ENCODE measurements around the gene BAHCC1. TPM values are rescaled to one million over a fixed set of nuclear protein-coding genes. Genes with fewer than 3 reads are reported as not detected.

BAHCC1 gene
- total and polyA plus RNA-seq, 2 donors: 10.1 to 15.9 TPM

- Histone ChIP-seq H3K27ac (ENCODE audit: low read depth) (no peak overlapping the region), H3K4me1 (ENCODE audit: insufficient read depth) (no peaks in the 10 kb centered on the region), H3K36me3 (ENCODE audit: insufficient read depth) (no peaks in the 10 kb centered on the region), H3K4me3 (ENCODE audit: low read depth, low read length) (no peak overlapping the region)
- no peak for DNase-seq (ENCODE audit: extremely low spot score)
- WGBS: 88% methylated on average over 27 of the region's 27 CpGs
Observed at GRCh38 chr17:81444610-81445339, 49.5 kb downstream of the BAHCC1 start.

DNA sequence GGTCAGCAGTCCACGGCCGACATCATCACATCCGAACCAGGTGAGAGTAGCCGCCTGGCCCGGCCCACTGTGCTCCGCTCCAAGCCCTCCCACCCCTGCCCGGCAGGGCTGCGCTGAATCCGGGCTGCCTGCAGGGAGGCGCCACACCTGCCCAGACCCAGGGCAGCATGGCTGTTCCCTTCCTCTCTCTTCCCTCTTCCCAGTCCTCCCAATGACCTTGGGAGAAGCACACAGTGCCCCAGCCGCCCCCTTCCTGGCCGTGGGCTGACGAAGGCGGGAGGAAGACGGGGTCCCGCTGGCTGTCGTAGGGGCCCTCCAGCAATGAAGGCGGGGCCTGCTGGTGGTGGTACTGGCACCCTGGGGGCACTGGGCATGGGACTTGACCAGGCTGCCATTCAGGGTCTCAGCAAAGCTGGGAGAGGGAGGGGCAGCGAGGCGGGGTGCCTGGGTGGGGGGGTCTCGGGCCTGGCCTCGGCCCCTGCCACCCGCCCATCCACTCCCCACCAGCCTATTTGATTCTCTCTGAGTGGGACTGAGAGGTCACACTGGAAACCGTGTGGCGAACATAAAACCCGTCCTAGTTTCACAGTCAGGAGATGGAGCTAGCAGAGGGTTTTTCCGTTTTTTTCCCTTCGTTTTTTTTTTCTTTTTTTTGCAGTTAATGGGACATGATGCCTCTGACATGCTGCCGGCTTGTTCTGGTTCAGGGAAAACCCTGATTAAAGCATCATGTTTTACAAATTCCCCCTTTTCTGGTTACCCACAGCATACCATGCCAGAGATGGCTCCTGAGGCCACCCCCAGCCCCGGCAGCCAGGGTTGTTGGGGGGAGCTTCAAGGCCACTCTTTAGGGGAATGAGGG, 50.6 kb downstream of the BAHCC1 start:
- H3K36me3 ChIP-seq (ENCODE audit: insufficient read depth): no peaks in the 10 kb centered on the region

GRCh38 chr17:81447331-81447933, 52.2 kb downstream of the BAHCC1 start:
- WGBS: 95% methylated on average over 25 of the region's 25 CpGs
- no peaks in the 10 kb centered on the region for H3K36me3 ChIP-seq (ENCODE audit: insufficient read depth)
- no peak overlapping the region for H3K4me3 ChIP-seq (ENCODE audit: low read depth, low read length)

More for the DNA sequence above, 50.6 kb downstream of the BAHCC1 start:
- 86% methylated on average over 30 of the region's 30 CpGs for WGBS
- Histone ChIP-seq H3K27ac (ENCODE audit: low read depth) (no peak overlapping the region), H3K4me3 (ENCODE audit: low read depth, low read length) (no peak overlapping the region), H3K4me1 (ENCODE audit: insufficient read depth) (no peaks in the 10 kb centered on the region)
- no peak for DNase-seq (ENCODE audit: extremely low spot score)

DNA sequence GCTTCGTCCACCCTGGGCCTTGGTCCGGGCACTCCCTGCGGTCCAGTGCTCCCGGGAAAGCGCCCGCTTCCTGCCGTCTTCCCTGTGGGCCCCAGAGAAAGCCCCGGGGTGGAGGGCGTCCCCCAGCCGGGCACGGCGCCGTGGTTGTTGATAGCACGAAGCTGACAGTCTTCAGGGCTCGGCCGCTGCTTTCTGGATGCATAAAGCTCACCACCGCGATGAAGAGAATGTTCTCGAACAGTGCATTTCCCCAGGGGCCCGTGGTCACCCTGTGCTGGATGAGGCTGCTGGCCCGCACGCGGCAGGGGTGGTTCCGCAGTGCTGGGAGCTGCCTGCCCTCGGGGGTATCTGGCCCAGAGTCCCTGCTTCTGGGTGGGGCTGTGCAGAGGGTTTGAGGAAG, 53.2 kb downstream of the BAHCC1 start:
- Histone ChIP-seq H3K4me1 (ENCODE audit: insufficient read depth) (no peaks in the 10 kb centered on the region), H3K27ac (ENCODE audit: low read depth) (no peak overlapping the region)
- 92% methylated on average over 25 of the region's 25 CpGs for WGBS

More at GRCh38 chr17:81447331-81447933, 52.2 kb downstream of the BAHCC1 start:
- DNase-seq (ENCODE audit: extremely low spot score): no peak
- Histone ChIP-seq H3K27ac (ENCODE audit: low read depth) (no peak overlapping the region), H3K4me1 (ENCODE audit: insufficient read depth) (no peaks in the 10 kb centered on the region)

DNA sequence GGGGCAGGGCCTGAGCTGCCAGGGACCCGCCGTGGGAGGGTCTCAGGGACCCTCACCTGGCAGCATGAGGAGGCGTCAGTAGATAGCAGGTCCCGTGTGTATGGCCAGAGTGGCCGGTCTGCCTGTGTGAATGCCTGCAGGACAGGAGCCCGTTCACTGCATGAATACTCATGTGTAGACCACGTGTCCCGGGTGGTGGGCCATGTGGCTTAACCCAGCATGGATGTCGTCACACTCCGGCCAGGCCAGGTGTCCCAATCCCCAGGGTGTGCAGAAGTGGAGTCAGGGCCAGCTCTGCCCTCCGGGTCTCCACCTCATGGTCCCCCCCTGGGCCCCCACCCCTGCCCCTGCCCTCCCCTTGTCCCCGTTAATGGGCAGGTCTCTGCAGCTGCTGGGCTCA, 53.7 kb downstream of the BAHCC1 start:
- no peak overlapping the region for H3K4me3 ChIP-seq (ENCODE audit: low read depth, low read length)
- 94% methylated on average over 12 of the region's 12 CpGs for WGBS
- H3K27ac ChIP-seq (ENCODE audit: low read depth): no peak overlapping the region
- H3K4me1 ChIP-seq (ENCODE audit: insufficient read depth): no peaks in the 10 kb centered on the region
- DNase-seq (ENCODE audit: extremely low spot score): no peak
- H3K36me3 ChIP-seq (ENCODE audit: insufficient read depth): no peaks in the 10 kb centered on the region

More for the DNA sequence above, 53.2 kb downstream of the BAHCC1 start:
- Histone ChIP-seq H3K36me3 (ENCODE audit: insufficient read depth) (no peaks in the 10 kb centered on the region), H3K4me3 (ENCODE audit: low read depth, low read length) (no peak overlapping the region)
- DNase-seq (ENCODE audit: extremely low spot score): no peak

DNA sequence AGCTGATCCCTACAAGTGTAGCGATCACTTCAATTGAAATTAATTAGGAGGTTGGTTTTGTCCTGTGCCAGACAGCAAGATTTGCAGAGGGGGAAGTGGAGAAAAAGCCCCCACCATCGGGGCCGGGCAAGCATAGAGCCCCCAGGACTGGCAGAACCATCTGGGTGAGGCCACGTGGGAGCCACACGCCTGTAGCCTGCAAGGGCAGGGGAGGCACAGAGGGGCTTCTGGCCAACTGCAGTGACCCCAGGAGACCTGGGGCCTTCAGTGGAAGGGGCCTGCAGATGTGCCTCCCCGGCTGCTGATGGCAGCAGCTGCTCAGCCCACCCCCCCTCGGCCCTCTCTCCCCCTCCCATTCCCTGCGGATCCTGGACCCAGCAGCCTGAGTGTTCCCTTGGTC, 54.1 kb downstream of the BAHCC1 start:
- no peak for DNase-seq (ENCODE audit: extremely low spot score)
- no peak overlapping the region for H3K4me3 ChIP-seq (ENCODE audit: low read depth, low read length)
- 88% methylated on average over 8 of the region's 8 CpGs for WGBS
- no peak overlapping the region for H3K27ac ChIP-seq (ENCODE audit: low read depth)
- no peaks in the 10 kb centered on the region for H3K36me3 ChIP-seq (ENCODE audit: insufficient read depth)
- no peaks in the 10 kb centered on the region for H3K4me1 ChIP-seq (ENCODE audit: insufficient read depth)

GRCh38 chr17:81451823-81452222, 56.6 kb downstream of the BAHCC1 start:
- Histone ChIP-seq H3K4me3 (ENCODE audit: low read depth, low read length) (no peak overlapping the region), H3K27ac (ENCODE audit: low read depth) (no peak overlapping the region), H3K36me3 (ENCODE audit: insufficient read depth) (no peaks in the 10 kb centered on the region), H3K4me1 (ENCODE audit: insufficient read depth) (no peaks in the 10 kb centered on the region)
- WGBS: 93% methylated on average over 26 of the region's 26 CpGs
- DNase-seq (ENCODE audit: extremely low spot score): no peak

DNA sequence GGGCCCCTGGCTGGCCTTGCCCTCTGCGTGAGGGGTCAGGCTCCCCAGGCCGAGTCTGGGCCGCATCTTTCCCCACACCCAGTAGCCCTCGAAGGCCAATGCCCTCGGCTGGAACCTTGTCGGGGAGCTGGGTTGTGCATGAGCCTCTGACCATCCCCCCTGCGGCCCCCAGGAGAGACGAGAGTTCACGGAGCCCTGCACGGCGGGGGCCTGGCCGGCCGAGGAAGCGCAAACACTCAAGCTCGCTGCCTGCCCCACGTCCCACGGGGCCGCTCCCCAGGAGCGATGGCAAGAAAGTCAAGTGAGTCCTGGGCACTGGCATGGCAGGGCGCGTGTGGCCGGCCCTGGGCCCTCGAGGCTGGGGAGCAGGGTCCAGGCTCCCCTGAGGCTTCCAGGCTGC, 57.3 kb downstream of the BAHCC1 start:
- DNase-seq (ENCODE audit: extremely low spot score): no peak
- Histone ChIP-seq H3K36me3 (ENCODE audit: insufficient read depth) (no peaks in the 10 kb centered on the region), H3K27ac (ENCODE audit: low read depth) (no peak overlapping the region), H3K4me3 (ENCODE audit: low read depth, low read length) (no peak overlapping the region), H3K4me1 (ENCODE audit: insufficient read depth) (no peaks in the 10 kb centered on the region)
- 96% methylated on average over 23 of the region's 23 CpGs for WGBS

DNA sequence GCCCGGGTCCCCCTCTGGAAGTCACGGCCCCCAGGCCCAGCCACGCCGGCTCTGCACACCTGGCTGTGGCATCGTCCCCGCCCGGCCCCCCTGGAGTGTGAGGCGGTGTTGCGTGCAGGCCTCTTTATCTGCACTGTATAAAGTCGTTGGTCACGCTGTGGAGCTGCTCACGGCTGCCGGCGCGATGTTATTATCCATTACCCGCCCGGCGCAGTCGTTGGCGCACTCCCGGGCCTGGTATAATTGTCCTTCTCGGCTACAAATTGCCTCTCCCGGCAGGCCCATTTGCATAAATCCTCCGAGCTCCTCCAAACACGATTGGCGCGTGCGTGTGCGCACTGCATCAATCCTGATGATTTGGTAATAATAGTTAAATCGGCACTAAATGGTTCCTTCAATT, 57.8 kb downstream of the BAHCC1 start:
- 89% methylated on average over 30 of the region's 30 CpGs for WGBS
- Histone ChIP-seq H3K27ac (ENCODE audit: low read depth) (no peak overlapping the region), H3K36me3 (ENCODE audit: insufficient read depth) (no peaks in the 10 kb centered on the region), H3K4me3 (ENCODE audit: low read depth, low read length) (no peak overlapping the region), H3K4me1 (ENCODE audit: insufficient read depth) (no peaks in the 10 kb centered on the region)
- no peak for DNase-seq (ENCODE audit: extremely low spot score)

DNA sequence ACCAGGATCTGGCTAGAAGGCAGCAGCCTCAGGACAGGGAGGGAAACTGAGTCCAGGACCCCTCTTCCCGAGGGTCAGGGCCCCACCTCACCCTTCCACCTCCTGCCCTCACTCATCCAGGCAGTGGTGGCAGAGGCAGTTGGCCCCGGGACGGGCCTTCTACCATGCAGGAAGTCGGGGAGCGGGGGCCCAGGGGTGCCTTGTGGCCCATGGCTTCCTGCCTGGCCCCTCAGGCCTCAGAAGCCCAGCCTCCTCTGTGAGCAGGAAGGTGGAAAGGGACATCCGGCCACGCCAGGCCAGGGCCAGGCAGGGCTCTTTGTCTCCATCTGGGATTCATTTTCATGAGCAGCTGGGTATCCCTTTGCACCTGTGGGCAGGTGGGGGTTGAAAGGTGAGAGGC, 58.5 kb downstream of the BAHCC1 start:
- Histone ChIP-seq H3K27ac (ENCODE audit: low read depth) (no peak overlapping the region), H3K4me1 (ENCODE audit: insufficient read depth) (no peaks in the 10 kb centered on the region), H3K36me3 (ENCODE audit: insufficient read depth) (no peaks in the 10 kb centered on the region), H3K4me3 (ENCODE audit: low read depth, low read length) (no peak overlapping the region)
- 82% methylated on average over 7 of the region's 7 CpGs for WGBS
- no peak for DNase-seq (ENCODE audit: extremely low spot score)

DNA sequence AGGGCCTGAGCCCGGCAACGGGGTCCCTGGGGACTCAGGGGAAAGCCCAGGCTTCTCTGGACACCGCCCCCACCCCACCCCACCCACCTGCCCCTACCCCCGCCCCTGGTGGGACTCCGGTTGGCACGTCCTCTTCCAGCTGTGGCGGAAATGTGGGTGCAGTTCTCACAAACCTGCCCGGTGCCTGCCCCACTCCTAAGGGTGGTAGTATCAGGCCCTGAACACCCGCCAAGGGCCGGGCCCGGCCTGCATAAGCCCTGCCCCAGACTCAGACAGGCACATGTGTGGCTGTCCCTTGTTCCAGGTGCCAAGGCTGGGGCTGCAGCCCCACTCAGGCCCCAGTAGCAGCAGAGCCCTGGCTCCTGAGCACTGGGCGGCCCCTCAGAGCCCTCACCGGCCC, 59.2 kb downstream of the BAHCC1 start:
- Histone ChIP-seq H3K4me1 (ENCODE audit: insufficient read depth) (no peaks in the 10 kb centered on the region), H3K36me3 (ENCODE audit: insufficient read depth) (no peaks in the 10 kb centered on the region), H3K27ac (ENCODE audit: low read depth) (no peak overlapping the region), H3K4me3 (ENCODE audit: low read depth, low read length) (no peak overlapping the region)
- DNase-seq (ENCODE audit: extremely low spot score): no peak
- 86% methylated on average over 13 of the region's 13 CpGs for WGBS

DNA sequence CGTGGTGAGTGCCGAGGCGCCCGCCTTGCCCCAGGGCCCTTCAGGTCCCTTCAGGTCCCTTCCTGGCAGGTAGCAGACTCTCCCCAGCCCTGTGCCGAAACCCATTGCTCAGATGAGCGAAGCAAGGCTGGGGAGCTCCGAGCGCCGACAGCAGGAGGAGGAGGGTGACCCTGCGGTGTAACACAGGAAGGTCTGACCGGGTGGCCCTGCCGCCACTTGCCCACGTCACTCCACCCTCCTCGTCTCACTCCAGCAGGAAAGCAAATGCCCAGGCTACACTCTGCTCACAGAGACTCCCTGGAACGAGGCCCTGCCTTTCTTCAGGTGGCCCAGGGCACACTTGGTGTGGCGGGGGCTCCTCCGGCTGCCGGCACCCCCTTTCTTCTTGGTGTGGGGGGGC, 60.1 kb downstream of the BAHCC1 start:
- Histone ChIP-seq H3K36me3 (ENCODE audit: insufficient read depth) (no peaks in the 10 kb centered on the region), H3K4me1 (ENCODE audit: insufficient read depth) (no peaks in the 10 kb centered on the region), H3K27ac (ENCODE audit: low read depth) (no peak overlapping the region), H3K4me3 (ENCODE audit: low read depth, low read length) (no peak overlapping the region)
- whole genome bisulfite sequencing: 93% methylated on average over 18 of the region's 18 CpGs
- no peak for DNase-seq (ENCODE audit: extremely low spot score)

DNA sequence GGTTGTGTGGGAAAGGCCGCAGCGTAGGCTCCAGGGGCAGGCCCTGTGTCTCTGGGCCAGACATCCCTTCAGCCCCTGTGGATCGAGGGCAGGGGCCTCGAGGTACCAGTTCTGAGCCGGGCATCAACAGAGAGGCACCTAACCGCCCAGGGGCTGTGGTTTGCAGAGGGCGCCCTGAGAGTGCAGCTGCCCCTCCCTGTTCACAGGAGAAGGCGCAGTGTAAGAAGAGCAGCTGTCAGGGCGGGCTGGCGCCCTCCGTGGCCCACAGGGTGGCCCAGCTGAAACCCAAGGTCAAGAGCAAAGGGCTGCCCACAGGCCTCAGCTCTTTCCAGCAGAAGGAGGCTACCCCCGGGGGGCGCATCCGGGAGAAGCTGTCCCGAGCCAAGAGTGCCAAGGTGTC, 60.8 kb downstream of the BAHCC1 start:
- Histone ChIP-seq H3K36me3 (ENCODE audit: insufficient read depth) (no peaks in the 10 kb centered on the region), H3K4me3 (ENCODE audit: low read depth, low read length) (no peak overlapping the region), H3K4me1 (ENCODE audit: insufficient read depth) (no peaks in the 10 kb centered on the region), H3K27ac (ENCODE audit: low read depth) (no peak overlapping the region)
- WGBS: 87% methylated on average over 15 of the region's 15 CpGs
- DNase-seq (ENCODE audit: extremely low spot score): no peak

DNA sequence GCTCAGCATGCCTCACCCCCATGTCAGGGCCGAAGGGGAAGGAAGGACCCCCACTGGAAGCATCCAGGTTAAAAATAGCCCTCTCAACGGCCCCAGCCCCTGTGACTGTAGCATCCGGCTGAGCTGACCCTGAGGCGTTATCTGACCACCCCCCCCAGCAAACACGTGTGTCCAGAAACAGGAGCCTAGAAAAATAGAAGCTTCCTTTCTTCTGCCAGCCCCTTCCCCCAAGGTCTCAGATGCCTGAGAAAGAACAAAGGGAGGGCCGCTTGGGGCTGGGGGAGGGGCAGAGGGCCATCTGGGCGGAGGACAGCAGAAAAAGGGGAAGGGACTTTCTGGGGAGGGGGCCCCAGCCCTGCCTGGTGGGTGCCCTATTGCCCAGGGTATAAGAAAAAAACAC, 61.5 kb downstream of the BAHCC1 start:
- Histone ChIP-seq H3K4me1 (ENCODE audit: insufficient read depth) (no peaks in the 10 kb centered on the region), H3K36me3 (ENCODE audit: insufficient read depth) (no peaks in the 10 kb centered on the region), H3K4me3 (ENCODE audit: low read depth, low read length) (no peak overlapping the region), H3K27ac (ENCODE audit: low read depth) (no peak overlapping the region)
- no peak for DNase-seq (ENCODE audit: extremely low spot score)
- 68% methylated on average over 7 of the region's 7 CpGs for WGBS

Measured in urinary bladder (tissue), 4 donors.